Endothelial cell of umbilical vein (primary cell): Measurements from ENCODE around the gene DDX3X. TPM values are rescaled to one million over a fixed set of nuclear protein-coding genes. Genes with fewer than 3 reads are reported as not detected.

ENCODE experiments used
- BruUV-seq: library from RNA; stranded (reverse); fragments of 400-500 nt; replicated peaks from 2 replicates; lab custom pipeline; 2021; lab: Mats Ljungman, UMichigan
- CTCF ChIA-PET: fragments of 300-600, 350-600 bp; sonication (Branson Sonifier 250); formaldehyde crosslinking; loops from one replicate; lab custom pipeline; 2021; ENCODE audit warnings: antibody characterized with exemption, inconsistent platforms; lab: Charles Lee
- POLR2A ChIA-PET: fragments of 300-600, 350-600 bp; sonication (Branson Sonifier 250); formaldehyde crosslinking; loops from one replicate; lab custom pipeline; 2021; ENCODE audit warnings: antibody characterized with exemption, inconsistent platforms; lab: Charles Lee
- DNase-seq: peaks from one replicate; pipeline ENCODE4 v3.0.0-alpha.2; 2011; ENCODE audit warnings: low read depth, low spot score
- FAIRE-seq: peaks from 2 replicates; lab custom pipeline; 2011; peaks lifted over from hg19 to GRCh38; lab: Jason Lieb, UNC
- H2AFZ ChIP-seq: 2 replicates; pipeline ENCODE4 v1.6.0; 2012; ENCODE audit warnings: low read depth, low read length, control low read depth, inconsistent platforms
- H3K27ac ChIP-seq: 2 replicates; pipeline ENCODE4 v1.5.1; 2011; ENCODE audit warnings: low read depth, mild to moderate bottlenecking, control low read depth, low read length, moderate library complexity; ENCODE audit not compliant: insufficient read depth
- H3K27me3 ChIP-seq, 2 experiments: 2 replicates each; pipeline versions ENCODE4 v1.6.0 to v1.6.1; 2011; ENCODE audit warnings: low read length in 2 of 2, mixed read lengths in 1 of 2; ENCODE audit not compliant: control insufficient read depth in 2 of 2, insufficient read depth in 2 of 2
- H3K36me3 ChIP-seq, 2 experiments: 2 replicates in 1 of 2; 3 replicates in 1 of 2; pipeline ENCODE4 v1.5.1; 2011; ENCODE audit warnings: low read length in 2 of 2, mild to moderate bottlenecking in 1 of 2, moderate library complexity in 1 of 2; ENCODE audit not compliant: control insufficient read depth in 2 of 2, insufficient read depth in 2 of 2; ENCODE audit errors: extremely low read depth in 1 of 2
- H3K4me1 ChIP-seq: 3 replicates; pipeline ENCODE4 v1.5.1; 2011; ENCODE audit warnings: mild to moderate bottlenecking, low read length; ENCODE audit not compliant: control insufficient read depth, insufficient read depth; ENCODE audit errors: extremely low read depth
- H3K4me2 ChIP-seq: 2 replicates; pipeline ENCODE4 v1.6.1; 2011; ENCODE audit warnings: low read length, control low read depth, mixed read lengths; ENCODE audit not compliant: insufficient read depth
- H3K4me3 ChIP-seq, 3 experiments: fragments of 200-600 bp in 1 of 3; sonication (generic), shearing (Covaris generic) in 1 of 3; replicated peaks in 1 of 3; 2 replicates each; pipeline ENCODE4 v1.5.1; 2011 to 2016; ENCODE audit warnings: control low read depth in 3 of 3, low read length in 3 of 3, mild to moderate bottlenecking in 2 of 3, inconsistent platforms in 1 of 3, low read depth in 1 of 3, moderate library complexity in 1 of 3; ENCODE audit not compliant: insufficient read depth in 1 of 3
- H3K79me2 ChIP-seq: 2 replicates; pipeline ENCODE4 v1.6.0; 2012; ENCODE audit warnings: low read length, inconsistent platforms; ENCODE audit not compliant: control insufficient read depth, insufficient read depth
- H3K9ac ChIP-seq: replicated peaks from 2 replicates; pipeline ENCODE3; 2011; ENCODE audit warnings: low read length, control low read depth; ENCODE audit not compliant: insufficient read depth; ENCODE audit errors: extremely low read depth
- H3K9me1 ChIP-seq: replicated peaks from 3 replicates; pipeline ENCODE4 v1.6.0; 2011; ENCODE audit warnings: mild to moderate bottlenecking, low read length; ENCODE audit not compliant: control insufficient read depth, insufficient read depth; ENCODE audit errors: extremely low read depth
- H3K9me3 ChIP-seq: replicated peaks from 2 replicates; pipeline ENCODE4 v1.5.1; 2012; ENCODE audit warnings: low read length, inconsistent platforms; ENCODE audit not compliant: control insufficient read depth, insufficient read depth
- H4K20me1 ChIP-seq: replicated peaks from 2 replicates; pipeline ENCODE3; 2011; ENCODE audit warnings: mild to moderate bottlenecking, low read length; ENCODE audit not compliant: control insufficient read depth, insufficient read depth; ENCODE audit errors: extremely low read depth
- CTCF ChIP-seq, 2 donors: IDR thresholded peaks; 1 replicate in 1 of 2; 2 replicates in 1 of 2; pipeline ENCODE4 v1.5.1; 2011; ENCODE audit warnings: low read length in 2 of 2, mild to moderate bottlenecking in 2 of 2, moderate library complexity in 2 of 2, control low read depth in 1 of 2, inconsistent platforms in 1 of 2, low read depth in 1 of 2; ENCODE audit not compliant: insufficient read depth in 1 of 2; ENCODE audit errors: extremely low read depth in 1 of 2
- FOS ChIP-seq: IDR thresholded peaks from 2 replicates; pipeline ENCODE4 v1.6.1; 2011; ENCODE audit warnings: mild to moderate bottlenecking, low read length, moderate library complexity, borderline replicate concordance; ENCODE audit not compliant: insufficient read depth
- GATA2 ChIP-seq: IDR thresholded peaks from 2 replicates; pipeline ENCODE4 v1.7.0; 2011; ENCODE audit warnings: low read depth, mild to moderate bottlenecking, moderate library complexity, mixed read lengths, low read length; ENCODE audit not compliant: insufficient read length, insufficient read depth
- JUN ChIP-seq: IDR thresholded peaks from 2 replicates; pipeline ENCODE4 v1.6.1; 2011; ENCODE audit warnings: borderline replicate concordance, low read depth; ENCODE audit not compliant: insufficient read length, insufficient read depth
- MAX ChIP-seq: IDR thresholded peaks from 2 replicates; pipeline ENCODE4 v1.6.1; 2011; ENCODE audit not compliant: insufficient read depth, insufficient read length
- MYC ChIP-seq: IDR thresholded peaks from one replicate; pipeline ENCODE4 v1.6.1; 2011; ENCODE audit warnings: mild to moderate bottlenecking, low read depth, low read length
- POLR2A ChIP-seq: IDR thresholded peaks from 2 replicates; pipeline ENCODE4 v1.6.1; 2012; ENCODE audit warnings: low read depth, mild to moderate bottlenecking, control low read depth, low read length
- dilution Hi-C: fragments of 300-500 bp; cut with MboI; formaldehyde crosslinking; loops from one replicate; pipeline ENCODE4 v1.15.0; 2019; ENCODE audit warnings: low sequenced_read_pairs; ENCODE audit not compliant: extremely low pct_ligation_motif_present
- intact Hi-C: fragments of 100-400 bp; cut with micrococcal nuclease; formaldehyde crosslinking; loops from one replicate; pipeline ENCODE4 v1.10.0; 2022
- polyA plus RNA-seq, 4 experiments: library from polyadenylated mRNA; depleted of rRNA in 3 of 4; stranded (reverse) in 3 of 4; unstranded in 1 of 4; fragments of >200 nt; gene quantifications; 2 replicates each; pipeline versions ENCODE4 v1.2.1 to v1.2.3, GENCODE V29; 2011 to 2012; ENCODE audit warnings: missing spikeins in 1 of 4
- total RNA-seq: library from RNA; stranded (reverse); gene quantifications from 2 replicates; pipeline ENCODE4 v1.2.3, GENCODE V29; 2021

Gene DDX3X
- total and polyA plus RNA-seq, 2 donors (not counting 3 experiments of a cell fraction or from before 2014, with no cell fraction given), result 48.5 to 300 TPM

- dilution Hi-C loops, result no loop called here
- Histone ChIP-seq H3K36me3 (no peaks in the 10 kb centered on the region), H3K9me1 (no peaks in the 10 kb centered on the region), H3K27me3 (no peaks in the 10 kb centered on the region), H3K4me2 (no peak overlapping the region), H3K79me2 (no peaks in the 10 kb centered on the region), H3K9me3 (no peaks in the 10 kb centered on the region), H3K4me1 (no peaks in the 10 kb centered on the region), H4K20me1 (no peaks in the 10 kb centered on the region), H3K27ac (no peak overlapping the region), H2AFZ (no peak overlapping the region), H3K4me3 (no peak overlapping the region), H3K9ac (no peak overlapping the region)
- no peak for DNase-seq
- no TSS peak for BruUV-seq
- POLR2A ChIA-PET, result no interaction called here
- TF ChIP-seq MYC (no peak), POLR2A (no peak), JUN (no peak), GATA2 (no peak), FOS (no peak), MAX (no peak), CTCF (IDR thresholded peaks at IDR 0.05; ENCODE audit: extremely low read depth in 1 of 2, insufficient read depth in 1 of 2, low read depth in 1 of 2, low read length in 2 of 2) (no peak)
- FAIRE-seq, result no peak
- CTCF ChIA-PET, result no interaction called here
- intact Hi-C loops, result no loop called here
Measured at GRCh38 chrX:41326431-41326830, 7.5 kb upstream of the DDX3X start.
